ENCODE data around the gene PLCB1.
A peak's percentile ranks its signal among the peaks of the same experiment; 100 is the strongest.

Gene PLCB1

GRCh38 chr20:8190043-8190880 is 58.2 kb downstream of the PLCB1 start:
- DNase-seq (ENCODE audit: low read depth) = no peak
- TF ChIP-seq CTCF (IDR thresholded peaks at IDR 0.05; ENCODE audit: low read length, missing control alignments) = no peak
- H3K4me3 ChIP-seq (replicated peaks; ENCODE audit: low read depth, low read length) = no peak overlapping the region

- no peak for DNase-seq (ENCODE audit: low read depth)
- no peak for TF ChIP-seq CTCF (IDR thresholded peaks at IDR 0.05; ENCODE audit: low read length, missing control alignments)
- no peak overlapping the region for H3K4me3 ChIP-seq (replicated peaks; ENCODE audit: low read depth, low read length)
These were observed 62.7 kb downstream of the PLCB1 start for GRCh38 chr20:8194721-8195120.

GRCh38 chr20:8196096-8196495 is 64.0 kb downstream of the PLCB1 start:
- no peak overlapping the region for H3K4me3 ChIP-seq (replicated peaks; ENCODE audit: low read depth, low read length)
- TF ChIP-seq CTCF (IDR thresholded peaks at IDR 0.05; ENCODE audit: low read length, missing control alignments) = no peak
- peak; percentile 22 for DNase-seq (ENCODE audit: low read depth)

GRCh38 chr20:8200220-8200619 is 68.2 kb downstream of the PLCB1 start:
- no peak for DNase-seq (ENCODE audit: low read depth)
- TF ChIP-seq CTCF (IDR thresholded peaks at IDR 0.05; ENCODE audit: low read length, missing control alignments) = no peak
- H3K4me3 ChIP-seq (replicated peaks; ENCODE audit: low read depth, low read length) = no peak overlapping the region

GRCh38 chr20:8203366-8203765 is 71.3 kb downstream of the PLCB1 start:
- no peak for TF ChIP-seq CTCF (IDR thresholded peaks at IDR 0.05; ENCODE audit: low read length, missing control alignments)
- H3K4me3 ChIP-seq (replicated peaks; ENCODE audit: low read depth, low read length) = no peak overlapping the region
- no peak for DNase-seq (ENCODE audit: low read depth)

- no peak for TF ChIP-seq CTCF (IDR thresholded peaks at IDR 0.05; ENCODE audit: low read length, missing control alignments)
- DNase-seq (ENCODE audit: low read depth) = no peak
- H3K4me3 ChIP-seq (replicated peaks; ENCODE audit: low read depth, low read length) = no peak overlapping the region
These were observed 73.9 kb downstream of the PLCB1 start for GRCh38 chr20:8205996-8206395.

- no peak for TF ChIP-seq CTCF (IDR thresholded peaks at IDR 0.05; ENCODE audit: low read length, missing control alignments)
- no peak overlapping the region for H3K4me3 ChIP-seq (replicated peaks; ENCODE audit: low read depth, low read length)
- DNase-seq (ENCODE audit: low read depth) = no peak
These were observed 76.2 kb downstream of the PLCB1 start for GRCh38 chr20:8208226-8208625.

Data from fibroblast of pulmonary artery (primary cell).